NCI-H2107 treated with DMSO at 0.1 percent for 48 hours (cell line): ENCODE data around the gene SP9.

Experiments
- DNase-seq: peaks from one replicate; lab custom pipeline; 2025; ENCODE audit not compliant: unreplicated experiment; lab: John Stamatoyannopoulos, UW

SP9 gene

DNA sequence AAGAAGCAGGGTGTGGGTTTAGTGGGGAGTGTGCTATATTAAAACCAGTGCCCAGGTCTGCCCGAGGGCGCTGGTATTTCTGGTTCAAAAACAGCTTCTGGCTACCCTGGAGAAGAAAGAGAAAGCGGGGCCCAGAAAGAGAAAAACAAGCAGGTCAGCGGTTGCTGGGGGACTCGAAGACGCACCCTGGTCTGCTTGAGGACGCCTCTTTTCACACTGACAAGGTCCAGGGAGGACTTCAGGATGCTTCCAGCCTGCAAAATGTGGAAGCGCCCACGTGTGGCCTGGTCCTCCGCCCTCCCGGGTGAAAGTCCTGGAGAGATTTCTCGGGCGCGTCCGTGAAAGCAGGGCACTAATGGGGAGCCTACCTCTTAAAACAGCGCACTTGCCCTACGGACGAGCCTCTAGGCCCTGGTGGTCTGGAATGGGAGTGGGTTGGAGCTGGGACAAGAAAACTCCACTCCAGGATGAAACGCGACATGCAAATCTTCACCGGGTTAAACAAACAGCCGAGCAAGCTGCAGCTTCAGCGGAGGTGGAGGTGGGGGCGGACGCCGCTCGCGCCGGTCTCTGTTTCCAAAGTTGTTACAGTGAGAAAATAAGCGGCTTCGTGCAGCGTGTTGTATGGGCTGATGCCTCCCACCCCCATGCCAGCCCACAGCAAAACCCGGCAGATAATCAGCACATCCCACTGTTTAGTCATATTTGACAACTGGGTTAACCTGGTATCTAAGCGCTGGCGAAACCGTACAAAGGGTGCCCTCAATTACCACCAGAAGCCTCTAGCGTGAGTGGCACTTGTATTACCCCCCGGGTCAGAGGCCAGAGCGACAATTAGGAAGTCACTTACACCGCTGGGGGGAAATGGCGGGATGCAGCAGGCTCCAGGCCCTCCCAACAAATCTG, 1.1 kb upstream of the SP9 start:
- DNase-seq = no peak

DNA sequence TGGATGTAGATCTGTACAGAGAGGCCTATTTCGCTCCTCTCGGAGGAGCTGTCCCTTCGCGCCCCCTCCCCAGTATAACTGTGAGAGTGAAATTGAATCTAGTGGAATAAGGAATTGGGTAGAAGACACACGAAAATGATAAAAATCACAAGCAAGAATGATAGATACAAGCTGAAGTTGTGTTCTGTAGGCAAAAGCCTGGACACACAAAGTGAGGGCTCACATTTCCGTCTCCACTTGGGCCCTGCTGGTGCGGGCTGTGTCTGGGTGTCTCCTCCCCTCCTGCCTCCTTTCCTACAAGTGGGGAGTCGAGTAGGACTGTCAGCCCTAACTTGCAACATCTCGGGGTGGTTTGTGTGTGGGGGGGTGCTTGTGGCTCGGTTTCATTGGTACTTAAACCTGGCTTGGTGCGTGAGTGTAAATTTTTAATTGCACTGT, 457 bp upstream of the SP9 start:
- DNase-seq = no peak

DNA sequence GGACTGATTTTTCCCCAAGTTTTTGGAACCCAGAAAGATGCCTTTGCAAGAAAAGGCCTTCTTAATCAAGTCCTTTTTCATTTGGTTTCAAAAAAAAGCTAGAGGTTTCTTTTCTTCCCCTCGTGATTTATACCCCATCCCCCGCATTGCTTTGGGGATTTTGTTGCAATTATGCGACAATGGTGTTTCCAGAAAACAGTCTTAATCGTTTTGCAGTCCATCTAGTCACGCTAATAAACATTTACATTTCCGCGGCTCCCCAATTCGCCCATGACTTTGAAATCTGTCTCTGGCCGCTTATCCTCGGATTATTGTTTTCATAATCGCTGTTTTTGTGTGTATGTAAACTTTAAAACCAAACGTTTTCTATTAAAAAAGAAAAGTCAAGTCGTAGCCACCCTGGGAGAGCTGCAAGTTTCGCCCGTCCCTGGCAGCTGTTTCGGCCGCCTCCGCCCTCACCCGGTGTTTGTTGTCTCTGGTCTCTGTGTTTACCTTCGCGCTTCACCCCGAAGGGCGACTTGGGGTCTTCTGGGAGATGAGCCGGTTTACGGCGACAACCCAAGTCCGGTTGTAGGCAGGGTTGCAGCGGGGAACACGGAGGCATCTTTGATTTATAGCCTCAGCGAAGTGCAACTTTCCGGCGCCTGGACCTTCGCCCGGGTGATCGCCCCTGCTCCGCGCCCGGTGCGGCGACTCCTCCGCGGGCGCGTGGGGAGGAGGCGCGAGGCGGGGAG, 667 bp downstream of the SP9 start:
- DNase-seq = no peak

DNA sequence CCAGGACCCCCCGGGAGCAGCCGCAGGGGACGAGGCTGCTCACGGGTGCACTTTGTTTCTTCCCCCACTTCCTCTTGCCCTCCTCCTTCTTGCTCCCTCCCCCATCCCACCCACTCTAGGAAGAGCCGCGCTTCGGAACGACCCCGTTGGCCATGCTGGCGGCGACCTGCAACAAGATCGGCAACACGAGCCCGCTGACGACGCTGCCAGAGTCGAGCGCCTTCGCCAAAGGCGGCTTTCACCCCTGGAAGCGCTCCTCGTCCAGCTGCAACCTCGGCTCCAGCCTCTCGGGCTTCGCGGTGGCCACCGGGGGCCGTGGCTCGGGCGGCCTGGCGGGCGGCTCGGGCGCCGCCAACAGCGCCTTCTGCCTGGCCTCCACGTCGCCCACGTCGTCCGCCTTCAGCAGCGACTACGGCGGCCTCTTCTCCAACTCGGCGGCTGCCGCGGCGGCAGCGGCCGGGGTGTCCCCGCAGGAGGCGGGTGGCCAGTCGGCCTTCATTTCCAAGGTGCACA, 1.3 kb downstream of the SP9 start:
- DNase-seq = no peak

DNA sequence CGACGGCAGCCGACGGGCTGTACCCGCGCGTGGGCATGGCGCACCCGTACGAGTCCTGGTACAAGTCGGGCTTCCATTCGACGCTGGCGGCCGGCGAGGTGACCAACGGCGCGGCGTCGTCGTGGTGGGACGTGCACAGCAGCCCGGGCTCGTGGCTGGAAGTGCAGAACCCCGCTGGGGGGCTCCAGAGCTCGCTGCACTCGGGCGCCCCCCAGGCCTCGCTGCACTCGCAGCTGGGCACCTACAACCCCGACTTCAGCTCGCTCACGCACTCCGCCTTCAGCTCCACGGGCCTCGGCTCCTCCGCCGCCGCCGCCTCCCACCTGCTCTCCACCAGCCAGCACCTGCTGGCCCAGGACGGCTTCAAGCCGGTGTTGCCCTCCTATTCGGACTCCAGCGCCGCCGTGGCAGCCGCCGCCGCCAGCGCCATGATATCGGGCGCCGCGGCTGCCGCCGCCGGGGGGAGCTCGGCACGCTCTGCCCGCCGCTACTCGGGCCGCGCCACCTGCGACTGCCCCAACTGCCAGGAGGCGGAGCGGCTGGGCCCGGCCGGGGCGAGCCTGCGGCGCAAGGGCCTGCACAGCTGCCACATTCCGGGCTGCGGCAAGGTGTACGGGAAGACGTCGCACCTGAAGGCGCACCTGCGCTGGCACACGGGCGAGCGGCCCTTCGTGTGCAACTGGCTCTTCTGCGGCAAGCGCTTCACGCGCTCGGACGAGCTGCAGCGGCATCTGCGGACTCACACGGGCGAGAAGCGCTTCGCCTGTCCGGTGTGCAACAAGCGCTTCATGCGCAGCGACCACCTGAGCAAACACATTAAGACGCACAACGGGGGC, 2.0 kb downstream of the SP9 start:
- DNase-seq = no peak

- no peak for DNase-seq
Measured at GRCh38 chr2:174337337-174338146, 2.8 kb downstream of the SP9 start.

DNA sequence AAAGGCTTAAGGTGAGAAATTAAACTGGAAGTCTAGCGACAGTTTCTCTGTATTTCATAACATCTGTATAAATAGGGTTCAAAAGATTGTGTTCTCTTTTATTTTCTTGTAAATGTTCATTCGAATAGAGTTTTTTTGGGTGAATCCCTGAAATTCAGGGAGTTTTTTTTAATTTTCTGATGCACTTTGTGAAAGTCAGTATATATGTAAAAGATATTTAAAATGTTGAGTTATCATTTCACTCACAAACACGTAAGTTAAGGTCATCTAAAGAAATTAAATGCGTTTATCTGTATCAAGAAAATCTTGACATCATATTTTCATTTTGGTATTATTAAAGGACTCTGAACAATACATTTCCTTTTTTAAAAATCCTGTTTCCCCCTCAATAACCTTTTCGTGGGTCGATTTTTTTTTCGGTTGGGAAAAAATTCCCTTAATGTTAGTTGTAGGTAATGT, 3.4 kb downstream of the SP9 start:
- DNase-seq = no peak

GRCh38 chr2:174338671-174339560, 4.2 kb downstream of the SP9 start:
- no peak for DNase-seq

GRCh38 chr2:174339561-174340399, 5.0 kb downstream of the SP9 start:
- no peak for DNase-seq

DNA sequence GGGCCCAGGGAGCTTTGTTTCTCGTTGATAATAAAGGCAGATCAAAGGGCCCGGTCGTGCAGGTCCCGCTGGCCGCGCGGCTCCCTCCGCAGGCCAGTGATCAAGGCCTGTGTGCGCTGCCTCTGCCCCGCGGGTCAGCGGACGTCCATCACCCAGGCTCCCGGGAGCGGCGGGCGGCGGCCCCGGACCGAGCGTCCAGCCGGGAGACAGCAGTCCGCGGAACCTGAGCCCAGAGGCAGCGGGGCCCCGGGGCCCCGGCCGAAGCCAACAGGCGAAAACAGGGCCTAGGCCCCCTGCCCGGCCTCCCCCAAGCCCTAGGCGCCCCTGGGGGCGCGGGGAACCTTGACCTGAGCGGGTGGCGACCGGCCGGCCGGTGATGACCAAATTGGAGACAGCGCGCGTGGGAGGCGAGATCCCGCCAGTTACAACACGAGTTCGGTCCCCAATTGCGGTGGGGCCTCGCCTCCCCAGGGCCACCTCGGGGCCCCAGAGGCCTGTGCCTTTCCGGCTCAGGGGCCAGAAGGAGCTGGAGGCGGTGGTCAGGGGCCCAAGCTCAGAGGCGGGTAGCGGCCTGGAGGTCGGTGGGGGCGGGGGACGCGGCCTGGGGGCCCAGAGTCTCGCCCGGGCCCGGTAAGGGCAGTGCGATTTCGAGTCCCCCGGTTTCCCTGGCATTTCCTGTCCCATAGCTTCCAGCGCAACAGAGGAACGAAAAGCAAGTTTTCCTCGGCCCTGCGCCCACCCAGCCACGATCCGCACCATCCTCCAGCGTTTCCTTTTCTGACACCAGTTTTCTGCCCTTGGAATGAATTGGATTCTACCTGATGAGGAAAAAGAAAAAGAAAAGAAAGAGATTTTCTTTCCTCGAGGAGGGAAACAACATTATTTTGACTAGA, 5.9 kb downstream of the SP9 start:
- DNase-seq = no peak

DNA sequence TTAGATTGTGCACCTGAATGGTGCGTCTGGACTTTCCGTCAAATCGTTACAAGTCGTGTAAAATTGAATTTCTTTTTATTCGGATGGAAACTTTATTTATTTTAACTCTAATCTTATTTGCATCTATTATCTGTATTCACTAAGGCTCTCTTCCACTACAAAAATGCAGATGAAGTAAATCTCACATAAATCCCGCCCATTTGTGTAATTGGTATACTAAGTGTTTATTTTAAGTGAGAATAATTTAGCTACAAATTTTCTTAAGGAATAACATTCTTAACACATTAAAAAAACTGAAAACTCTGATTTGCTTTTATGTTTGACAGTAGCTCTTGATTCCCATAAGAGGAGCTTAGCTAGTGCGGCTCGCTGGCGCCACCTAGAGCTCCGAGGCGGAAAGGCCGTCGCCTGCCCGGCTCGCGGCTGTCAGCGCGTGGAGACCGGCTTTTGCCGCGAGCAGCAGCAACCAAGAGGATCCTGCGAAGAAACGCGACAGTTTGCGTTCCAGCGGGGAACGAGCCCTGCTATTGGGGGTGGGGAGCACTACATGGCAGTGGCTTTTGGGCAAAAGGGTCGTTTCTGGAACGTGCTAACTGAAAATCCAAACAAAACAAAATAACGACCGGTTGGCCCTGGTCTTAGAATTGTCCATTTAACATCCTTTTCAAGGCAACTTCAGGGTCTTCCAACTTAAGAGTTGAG, 6.7 kb downstream of the SP9 start:
- DNase-seq = peak; percentile 39

GRCh38 chr2:174341995-174342685, 7.4 kb downstream of the SP9 start:
- DNase-seq = no peak

DNA sequence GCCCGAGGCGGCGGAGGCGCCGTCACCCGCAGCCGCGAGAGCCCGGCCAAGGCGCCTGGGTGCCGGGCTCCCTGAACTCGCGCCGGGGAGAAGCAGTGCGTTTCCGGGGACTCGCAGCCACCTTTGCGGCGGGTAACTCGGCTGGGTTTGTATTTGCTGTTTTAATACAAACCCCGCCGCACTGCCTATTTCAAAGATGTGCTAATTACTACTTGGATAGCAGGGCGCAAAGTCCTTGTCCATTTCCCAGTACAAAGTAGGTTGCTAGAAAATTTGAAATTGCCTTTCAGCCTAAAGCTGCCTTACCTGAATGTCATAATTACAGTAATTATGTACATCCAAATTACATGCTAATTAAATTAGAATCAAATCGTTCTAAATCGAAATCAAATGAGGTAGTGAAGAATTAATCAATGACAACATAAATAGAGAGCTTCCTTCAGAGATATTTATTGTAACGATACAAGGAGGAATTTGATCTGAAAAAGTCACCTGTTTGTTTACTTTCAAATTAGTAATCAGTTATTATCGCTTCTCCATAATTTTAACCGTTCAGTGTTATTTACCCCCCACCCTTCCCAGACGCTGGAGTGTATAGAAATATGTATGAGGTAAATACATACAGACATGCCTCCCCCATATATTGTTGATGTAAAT, 8.1 kb downstream of the SP9 start:
- DNase-seq = no peak

GRCh38 chr2:174343343-174343622, 8.5 kb downstream of the SP9 start:
- DNase-seq = no peak

DNA sequence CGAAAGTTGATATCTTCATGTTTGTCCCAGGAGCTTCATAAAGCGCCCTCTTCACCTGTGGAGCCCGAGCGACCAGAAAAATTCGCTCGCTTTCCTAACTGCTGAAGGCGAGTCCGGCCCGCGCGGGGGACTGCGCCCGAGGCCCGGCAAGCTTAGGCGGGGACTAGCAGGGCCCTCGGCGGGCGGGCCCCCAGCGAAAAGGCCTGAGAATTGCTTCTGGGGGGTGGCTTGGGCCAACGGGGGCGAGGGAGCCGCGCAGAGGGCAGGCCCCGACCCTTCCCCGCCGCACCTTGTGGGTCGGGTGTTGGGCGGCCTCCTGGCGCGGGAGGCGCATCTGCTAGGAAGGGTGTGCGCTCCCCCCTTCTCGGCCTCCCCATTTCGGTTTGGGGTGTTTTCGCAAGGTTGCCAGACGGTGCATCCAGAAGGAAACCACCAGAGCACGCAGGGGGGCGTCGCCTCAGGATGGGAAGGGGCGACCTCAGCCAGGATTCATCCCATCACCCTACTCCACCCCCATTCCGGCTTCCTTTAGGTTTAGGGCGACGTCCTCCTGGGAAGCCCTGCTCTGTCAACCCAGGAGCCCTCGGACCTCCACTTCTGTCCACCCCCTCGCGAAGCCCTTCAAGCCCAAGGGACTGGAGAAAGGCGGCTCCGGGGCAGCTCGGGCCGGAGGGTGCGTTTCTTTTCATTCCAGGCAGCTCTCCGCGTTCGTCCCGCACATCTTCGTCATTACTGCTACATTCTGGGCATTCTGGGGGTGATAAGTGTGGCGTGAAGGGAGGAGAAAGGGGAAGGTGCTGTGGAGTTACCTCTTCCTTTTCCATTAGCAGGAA, 9.1 kb downstream of the SP9 start:
- no peak for DNase-seq
